C4-2B (cell line): ENCODE results near the gene GJB4.

Source experiments
- ZFX ChIP-seq: fragments of 450-650 bp; IDR thresholded peaks from 2 replicates; pipeline ENCODE4 v1.6.1; 2017
- TF ChIP-seq, protein P1 (sequence below): fragments of 450-650 bp; conservative IDR thresholded peaks from 2 replicates; pipeline ENCODE4 v1.5.1; 2017; ENCODE audit warnings: mild to moderate bottlenecking

DNA sequence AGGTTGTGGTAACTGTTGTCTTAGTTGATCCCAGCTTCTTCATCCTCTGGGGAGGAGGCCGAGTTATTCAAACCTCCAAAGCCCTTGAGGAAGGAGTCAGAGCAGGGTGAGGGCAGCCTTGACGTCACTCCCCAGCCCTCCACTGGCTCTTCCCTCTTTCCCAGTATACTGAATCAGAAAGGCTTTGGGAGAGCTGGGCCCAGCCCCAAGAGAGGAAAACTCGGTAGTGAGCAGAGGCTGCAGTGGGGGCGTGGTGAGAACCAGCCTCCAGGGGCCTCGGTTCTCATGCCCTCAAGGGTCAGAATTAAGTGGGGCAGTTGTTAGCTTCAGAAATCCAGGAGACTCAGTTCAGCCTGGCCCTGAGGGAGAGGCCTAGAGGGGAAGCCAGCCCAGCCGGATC is 31.4 kb downstream of the GJB4 start:
- TF ChIP-seq, protein P1, sequence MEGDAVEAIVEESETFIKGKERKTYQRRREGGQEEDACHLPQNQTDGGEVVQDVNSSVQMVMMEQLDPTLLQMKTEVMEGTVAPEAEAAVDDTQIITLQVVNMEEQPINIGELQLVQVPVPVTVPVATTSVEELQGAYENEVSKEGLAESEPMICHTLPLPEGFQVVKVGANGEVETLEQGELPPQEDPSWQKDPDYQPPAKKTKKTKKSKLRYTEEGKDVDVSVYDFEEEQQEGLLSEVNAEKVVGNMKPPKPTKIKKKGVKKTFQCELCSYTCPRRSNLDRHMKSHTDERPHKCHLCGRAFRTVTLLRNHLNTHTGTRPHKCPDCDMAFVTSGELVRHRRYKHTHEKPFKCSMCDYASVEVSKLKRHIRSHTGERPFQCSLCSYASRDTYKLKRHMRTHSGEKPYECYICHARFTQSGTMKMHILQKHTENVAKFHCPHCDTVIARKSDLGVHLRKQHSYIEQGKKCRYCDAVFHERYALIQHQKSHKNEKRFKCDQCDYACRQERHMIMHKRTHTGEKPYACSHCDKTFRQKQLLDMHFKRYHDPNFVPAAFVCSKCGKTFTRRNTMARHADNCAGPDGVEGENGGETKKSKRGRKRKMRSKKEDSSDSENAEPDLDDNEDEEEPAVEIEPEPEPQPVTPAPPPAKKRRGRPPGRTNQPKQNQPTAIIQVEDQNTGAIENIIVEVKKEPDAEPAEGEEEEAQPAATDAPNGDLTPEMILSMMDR, result no peak
- TF ChIP-seq ZFX, result no peak
